SK-N-MC (cell line): ENCODE results near the gene GPC2.

Experiments
- EZH2 ChIP-seq: fragments of 200-600 bp; sonication (generic); IDR thresholded peaks from one replicate; pipeline ENCODE4 v1.6.1; 2017; ENCODE audit warnings: antibody characterized with exemption
- POLR2AphosphoS5 ChIP-seq: IDR thresholded peaks from 2 replicates; pipeline ENCODE4 v1.6.1; 2012; ENCODE audit warnings: mild to moderate bottlenecking, low read depth, low read length, borderline replicate concordance

DNA sequence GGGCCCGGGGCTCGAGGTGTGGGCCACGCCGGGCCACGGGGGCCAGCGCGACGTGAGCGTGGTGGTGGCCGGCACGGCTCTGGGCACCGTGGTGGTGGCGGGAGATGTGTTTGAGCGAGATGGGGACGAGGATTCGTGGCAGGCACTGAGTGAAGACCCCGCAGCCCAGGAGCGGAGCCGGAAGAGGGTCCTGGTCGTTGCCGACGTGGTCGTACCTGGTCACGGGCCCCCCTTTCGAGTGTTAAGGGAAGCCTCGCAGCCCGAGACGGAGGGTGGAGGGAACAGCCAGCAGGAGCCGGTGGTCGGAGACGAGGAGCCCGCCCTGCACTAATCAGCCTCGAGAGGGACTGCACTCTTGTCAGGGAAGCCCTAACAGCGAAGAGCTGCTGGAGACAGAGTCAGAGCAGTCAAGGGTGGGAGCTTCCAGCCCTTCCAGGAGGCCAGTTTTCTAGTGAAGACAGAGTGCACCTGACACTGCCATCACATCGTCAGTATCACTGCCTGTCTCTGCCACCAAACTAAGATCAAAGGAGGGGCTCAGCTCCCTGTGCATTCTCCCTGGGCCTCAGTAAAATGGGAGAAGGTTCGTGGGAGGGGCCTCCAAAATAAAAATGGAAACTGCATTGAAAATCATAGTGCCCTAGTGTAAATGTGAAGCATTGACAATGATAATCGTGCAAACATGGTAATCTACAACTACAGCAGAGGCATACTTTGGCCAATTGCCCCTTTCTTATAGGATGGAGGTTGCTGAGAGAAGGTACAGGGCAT, 49.1 kb downstream of the GPC2 start:
- TF ChIP-seq EZH2: no peak
- no peak; the same call in none of the 2 replicates for TF ChIP-seq POLR2AphosphoS5
